Middle frontal gyrus (tissue), 1 donor: ENCODE results near the gene FAM241A.

Experiments
- DNase-seq: peaks from one replicate; pipeline ENCODE4 v3.0.0-alpha.2; 2015; ENCODE audit warnings: low spot score; ENCODE audit errors: extremely low spot score

Gene FAM241A

GRCh38 chr4:112213856-112214255, 68.6 kb downstream of the FAM241A start:
- DNase-seq: no peak

- DNase-seq: no peak
These were observed 69.4 kb downstream of the FAM241A start for GRCh38 chr4:112214390-112215264.

- DNase-seq: no peak
These were observed 74.6 kb downstream of the FAM241A start for GRCh38 chr4:112219826-112220366.

- no peak for DNase-seq
These were observed 77.1 kb downstream of the FAM241A start for GRCh38 chr4:112222219-112222955.

GRCh38 chr4:112225157-112225556, 79.9 kb downstream of the FAM241A start:
- no peak for DNase-seq

- DNase-seq: peak; percentile 95
These were observed 85.9 kb downstream of the FAM241A start for GRCh38 chr4:112230879-112231778.

- no peak for DNase-seq
These were observed 86.8 kb downstream of the FAM241A start, which contains the start of gene AP1AR for GRCh38 chr4:112231779-112232713. Gene AP1AR (plus strand): TSS chr4:112231787. CDS start chr4:112232092, 305 bp downstream.

GRCh38 chr4:112234952-112235609, 89.8 kb downstream of the FAM241A start:
- peak; percentile 65 for DNase-seq

GRCh38 chr4:112236040-112236439, 90.8 kb downstream of the FAM241A start:
- DNase-seq: no peak

GRCh38 chr4:112238833-112239232, 93.6 kb downstream of the FAM241A start:
- no peak for DNase-seq
